Non-pigmented ciliary epithelial cell (primary cell): ENCODE data around the gene LRP1B.
"Not testable (repeated sequence)": the region's sequence is repeated elsewhere in the genome, so short reads cannot be mapped to it uniquely, and the experiment has no call there.

Experiments
- DNase-seq: peaks from one replicate; pipeline ENCODE4 v3.0.0-alpha.2; 2010; ENCODE audit warnings: low read depth

The LRP1B gene

GRCh38 chr2:141878016-141878415, 252.8 kb downstream of the LRP1B start:
- no peak for DNase-seq

GRCh38 chr2:141871913-141872634, 258.7 kb downstream of the LRP1B start:
- DNase-seq = no peak

GRCh38 chr2:141869572-141869971, 261.2 kb downstream of the LRP1B start:
- DNase-seq = no peak

- no peak for DNase-seq
Measured at GRCh38 chr2:141863964-141864363, 266.9 kb downstream of the LRP1B start.

- DNase-seq = no peak
Measured at GRCh38 chr2:141856215-141856919, 274.4 kb downstream of the LRP1B start.

GRCh38 chr2:141848191-141848590, 282.6 kb downstream of the LRP1B start:
- DNase-seq = no peak

- DNase-seq = no peak
Measured at GRCh38 chr2:141844231-141844630, 286.6 kb downstream of the LRP1B start.

GRCh38 chr2:141835103-141835502, 295.7 kb downstream of the LRP1B start:
- no peak for DNase-seq

GRCh38 chr2:141828761-141829160, 302.1 kb downstream of the LRP1B start:
- DNase-seq = no peak

GRCh38 chr2:141824790-141825189, 306.0 kb downstream of the LRP1B start:
- DNase-seq = no peak

- no peak for DNase-seq
Measured at GRCh38 chr2:141820893-141821292, 309.9 kb downstream of the LRP1B start.

- not testable (repeated sequence) for DNase-seq
Measured at GRCh38 chr2:141815320-141815719, 315.5 kb downstream of the LRP1B start.

- no peak for DNase-seq
Measured at GRCh38 chr2:141814150-141814549, 316.7 kb downstream of the LRP1B start.

GRCh38 chr2:141810148-141810547, 320.7 kb downstream of the LRP1B start:
- no peak for DNase-seq

- no peak for DNase-seq
Measured at GRCh38 chr2:141806090-141806489, 324.7 kb downstream of the LRP1B start.

GRCh38 chr2:141805302-141805701, 325.5 kb downstream of the LRP1B start:
- DNase-seq = no peak

- DNase-seq = no peak
Measured at GRCh38 chr2:141796449-141796848, 334.4 kb downstream of the LRP1B start.

GRCh38 chr2:141791521-141791920, 339.3 kb downstream of the LRP1B start:
- DNase-seq = no peak

- DNase-seq = no peak
Measured at GRCh38 chr2:141782574-141782973, 348.2 kb downstream of the LRP1B start.

GRCh38 chr2:141778315-141778835, 352.4 kb downstream of the LRP1B start:
- peak; percentile 1 for DNase-seq

GRCh38 chr2:141770530-141770929, 360.3 kb downstream of the LRP1B start:
- no peak for DNase-seq

- no peak for DNase-seq
Measured at GRCh38 chr2:141767691-141768090, 363.1 kb downstream of the LRP1B start.

GRCh38 chr2:141767051-141767450, 363.8 kb downstream of the LRP1B start:
- DNase-seq = peak; percentile 84
